ENCODE data around the gene KCTD10. TPM values are rescaled to one million over a fixed set of nuclear protein-coding genes. Genes with fewer than 3 reads are reported as not detected.
"Not testable (repeated sequence)": the region's sequence is repeated elsewhere in the genome, so short reads cannot be mapped to it uniquely, and the experiment has no call there.

Gene KCTD10
- total and polyA plus RNA-seq, 10 of the 15 experiments (the other 5 are each of a cell fraction or from before 2014, with no cell fraction given), result 5.6 to 52.0 (median 34.2) TPM

DNA sequence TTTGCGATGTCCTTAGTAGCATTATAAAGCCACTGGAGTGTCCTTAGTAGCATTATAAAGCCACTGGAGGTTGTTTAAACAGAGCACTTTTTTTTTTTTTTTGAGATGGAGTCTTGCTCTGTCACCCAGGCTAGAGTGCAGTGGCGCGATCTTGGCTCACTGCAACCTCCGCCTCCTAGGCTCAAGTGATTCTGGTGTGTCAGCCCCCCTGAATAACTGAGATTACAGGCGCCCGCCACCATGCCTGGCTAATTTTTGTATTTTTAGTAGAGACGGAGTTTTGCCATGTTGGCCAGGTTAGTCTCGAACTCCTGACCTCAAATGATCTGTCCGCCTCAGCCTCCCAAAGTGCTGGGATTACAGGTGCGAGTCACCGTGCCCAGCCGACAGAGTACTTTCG, 37.1 kb downstream of the KCTD10 start:
- CTCF ChIA-PET; H3K4me3 ChIP-seq; H3K27me3 ChIP-seq (replicated peaks in 1 of 2; ENCODE audit: control insufficient read depth in 2 of 2, insufficient read depth in 2 of 2, low read length in 1 of 2); FAIRE-seq; H3K79me2 ChIP-seq (ENCODE audit: control insufficient read depth, insufficient read depth, low read length); H3K9me3 ChIP-seq (replicated peaks; ENCODE audit: control insufficient read depth, insufficient read depth, low read length); RAD21 ChIA-PET (ENCODE audit: unreplicated experiment); H2AFZ ChIP-seq (ENCODE audit: control insufficient read depth, low read depth, low read length); H3K4me1 ChIP-seq (ENCODE audit: control insufficient read depth, insufficient read depth, low read length); H3K9ac ChIP-seq (ENCODE audit: control insufficient read depth, insufficient read depth, low read length); DNase-seq (ENCODE audit: low read depth, low spot score); in situ Hi-C loops (cut with MboI); H3K27ac ChIP-seq (ENCODE audit: control insufficient read depth, insufficient read depth); BruUV-seq (replicated peaks); H4K20me1 ChIP-seq (ENCODE audit: control insufficient read depth, insufficient read depth); H3K4me2 ChIP-seq (ENCODE audit: control insufficient read depth, insufficient read depth); H3K36me3 ChIP-seq (ENCODE audit: control insufficient read depth in 2 of 2, insufficient read depth in 2 of 2, low read length in 1 of 2); POLR2A ChIA-PET; ATAC-seq; intact Hi-C loops (cut with micrococcal nuclease; ENCODE audit: unreplicated experiment): not testable (repeated sequence)
- SMC1A ChIA-PET (ENCODE audit: uncharacterized antibody, unreplicated experiment), result interaction anchor here (0.6 kb wide), 1 partner anchor 318 kb away, joined by 3 read pairs; no protein-coding TSS in a partner anchor
- WGBS (ENCODE audit: insufficient coverage, insufficient replicate concordance, low lambda C conversion rate, missing lambda C conversion rate), result 88% methylated on average over 11 of the region's 13 CpGs

DNA sequence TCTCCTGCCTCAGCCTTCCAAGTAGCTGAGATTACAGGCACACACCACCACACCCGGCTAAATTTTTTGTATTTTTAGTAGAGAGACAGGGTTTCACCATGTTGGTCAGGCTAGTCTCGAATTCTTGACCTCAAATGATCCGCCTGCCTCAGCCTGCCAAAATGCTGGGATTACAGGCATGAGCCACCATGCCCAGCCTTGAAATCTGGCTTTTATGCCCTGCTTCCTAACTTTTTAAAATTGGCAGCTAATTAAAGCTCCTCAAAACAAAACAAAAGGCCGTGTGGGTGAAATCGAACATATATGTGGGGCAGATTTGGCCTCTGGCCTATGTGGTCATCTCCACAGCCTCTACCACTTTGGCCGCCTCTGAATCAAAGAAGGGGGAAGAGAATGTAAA, 37.9 kb downstream of the KCTD10 start:
- SMC1A ChIA-PET (ENCODE audit: uncharacterized antibody, unreplicated experiment), result interaction anchor here (0.6 kb wide), 1 partner anchor 319 kb away, joined by 3 read pairs; no protein-coding TSS in a partner anchor
- FAIRE-seq (no peak), DNase-seq (ENCODE audit: low read depth, low spot score) (no peak), ATAC-seq (no peak)
- Histone ChIP-seq H3K4me2 (ENCODE audit: control insufficient read depth, insufficient read depth) (no peak overlapping the region), H3K27ac (ENCODE audit: control insufficient read depth, insufficient read depth) (no peak overlapping the region), H3K79me2 (ENCODE audit: control insufficient read depth, insufficient read depth, low read length) (no peaks in the 10 kb centered on the region), H3K9ac (ENCODE audit: control insufficient read depth, insufficient read depth, low read length) (no peak overlapping the region), H4K20me1 (ENCODE audit: control insufficient read depth, insufficient read depth) (no peaks in the 10 kb centered on the region), H3K4me1 (ENCODE audit: control insufficient read depth, insufficient read depth, low read length) (no peaks in the 10 kb centered on the region), H3K9me3 (replicated peaks; ENCODE audit: control insufficient read depth, insufficient read depth, low read length) (no peaks in the 10 kb centered on the region), H3K27me3 (replicated peaks in 1 of 2; ENCODE audit: control insufficient read depth in 2 of 2, insufficient read depth in 2 of 2, low read length in 1 of 2) (no peaks in the 10 kb centered on the region), H3K36me3 (ENCODE audit: control insufficient read depth in 2 of 2, insufficient read depth in 2 of 2, low read length in 1 of 2) (no peaks in the 10 kb centered on the region), H2AFZ (ENCODE audit: control insufficient read depth, low read depth, low read length) (no peak overlapping the region), H3K4me3 (no peak overlapping the region)
- RAD21 ChIA-PET (ENCODE audit: unreplicated experiment), result no interaction called here
- intact Hi-C loops (cut with micrococcal nuclease; ENCODE audit: unreplicated experiment), result no loop called here
- TF ChIP-seq ZBTB4 (CRISPR knock-in tag; IDR thresholded peaks at IDR 0.05) (no peak), EED (IDR thresholded peaks at IDR 0.05; ENCODE audit: low read depth) (no peak), BCL11A (IDR thresholded peaks at IDR 0.05; ENCODE audit: low read depth, low read length) (no peak), STAT1 (conservative IDR thresholded peaks at IDR 0.05) (no peak), MTA2 (IDR thresholded peaks at IDR 0.05; ENCODE audit: low read depth) (no peak)
- CTCF ChIA-PET, result interaction anchor here (1.2 kb wide), 1 partner anchor 11 kb away, joined by 3 read pairs; no protein-coding TSS in a partner anchor
- BruUV-seq (replicated peaks), result no TSS peak
- in situ Hi-C loops (cut with MboI), result no loop called here
- 42% methylated on average over 6 of the region's 6 CpGs for WGBS (ENCODE audit: insufficient coverage, insufficient replicate concordance, low lambda C conversion rate, missing lambda C conversion rate)
- POLR2A ChIA-PET, result no interaction called here
